ENCODE data around the gene SLC35F1. TPM values are rescaled to one million over a fixed set of nuclear protein-coding genes. Genes with fewer than 3 reads are reported as not detected.

SLC35F1 gene
- total RNA-seq, 1 donor from 2014 or later = not detected

DNA sequence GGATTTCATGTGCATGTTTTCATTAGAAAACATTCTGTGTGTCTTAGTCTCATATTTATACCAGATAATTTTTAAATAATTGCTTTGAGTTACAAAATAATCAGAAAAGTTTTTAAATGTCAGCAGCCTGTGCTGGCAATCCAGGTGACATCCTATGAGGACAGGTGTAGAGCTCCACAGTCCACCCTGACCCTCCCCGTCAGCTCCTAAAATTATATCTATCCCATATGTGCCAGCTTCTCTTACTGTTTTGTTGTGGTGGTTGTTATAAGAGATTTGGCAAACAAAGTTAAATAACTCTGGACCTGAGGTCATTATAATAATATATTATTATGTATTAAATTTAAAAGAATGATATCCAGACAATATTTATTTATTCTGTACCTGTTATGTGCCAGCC, 387.8 kb downstream of the SLC35F1 start:
- no peak overlapping the region for H3K4me3 Mint-ChIP-seq
- ChIA-PET POLR2A (no interaction called here), CTCF (no interaction called here)
- TF ChIP-seq, protein P1, sequence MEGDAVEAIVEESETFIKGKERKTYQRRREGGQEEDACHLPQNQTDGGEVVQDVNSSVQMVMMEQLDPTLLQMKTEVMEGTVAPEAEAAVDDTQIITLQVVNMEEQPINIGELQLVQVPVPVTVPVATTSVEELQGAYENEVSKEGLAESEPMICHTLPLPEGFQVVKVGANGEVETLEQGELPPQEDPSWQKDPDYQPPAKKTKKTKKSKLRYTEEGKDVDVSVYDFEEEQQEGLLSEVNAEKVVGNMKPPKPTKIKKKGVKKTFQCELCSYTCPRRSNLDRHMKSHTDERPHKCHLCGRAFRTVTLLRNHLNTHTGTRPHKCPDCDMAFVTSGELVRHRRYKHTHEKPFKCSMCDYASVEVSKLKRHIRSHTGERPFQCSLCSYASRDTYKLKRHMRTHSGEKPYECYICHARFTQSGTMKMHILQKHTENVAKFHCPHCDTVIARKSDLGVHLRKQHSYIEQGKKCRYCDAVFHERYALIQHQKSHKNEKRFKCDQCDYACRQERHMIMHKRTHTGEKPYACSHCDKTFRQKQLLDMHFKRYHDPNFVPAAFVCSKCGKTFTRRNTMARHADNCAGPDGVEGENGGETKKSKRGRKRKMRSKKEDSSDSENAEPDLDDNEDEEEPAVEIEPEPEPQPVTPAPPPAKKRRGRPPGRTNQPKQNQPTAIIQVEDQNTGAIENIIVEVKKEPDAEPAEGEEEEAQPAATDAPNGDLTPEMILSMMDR (IDR thresholded peaks at IDR 0.05) = no peak
- H3K27me3 Mint-ChIP-seq = peaks cover 4% of the 10 kb centered on the region
- intact Hi-C loops (cut with micrococcal nuclease) = no loop called here
- DNase-seq (no peak), ATAC-seq (ENCODE audit: low read depth) (no peak)
- no peak overlapping the region for H3K27ac Mint-ChIP-seq
- no peaks in the 10 kb centered on the region for H3K36me3 Mint-ChIP-seq (ENCODE audit: low read depth)
- no peaks in the 10 kb centered on the region for H3K4me1 Mint-ChIP-seq
- H3K9me3 Mint-ChIP-seq = no peaks in the 10 kb centered on the region

DNA sequence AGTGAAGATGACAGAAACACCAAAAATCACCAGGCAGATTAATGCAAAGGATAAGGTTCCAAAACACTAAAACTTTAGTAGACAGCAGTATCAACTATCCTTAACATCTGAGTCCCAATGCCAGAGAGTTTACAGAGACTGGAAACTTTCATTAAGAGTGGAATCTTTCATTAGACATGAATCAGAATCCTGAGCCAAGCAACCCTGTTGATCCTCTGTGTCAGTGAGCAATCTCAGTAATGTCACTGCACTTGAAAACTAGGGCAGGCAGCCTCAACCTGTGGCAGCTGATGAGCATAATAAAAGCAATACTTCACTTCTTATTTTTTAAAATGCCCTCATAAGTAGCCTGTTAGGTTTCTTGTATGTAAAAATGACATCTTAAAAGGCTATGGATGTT, 388.3 kb downstream of the SLC35F1 start:
- no peak for ATAC-seq (ENCODE audit: low read depth)
- H3K27ac Mint-ChIP-seq = no peak overlapping the region
- no peak overlapping the region for H3K4me3 Mint-ChIP-seq
- POLR2A ChIA-PET = no interaction called here
- no peaks in the 10 kb centered on the region for H3K36me3 Mint-ChIP-seq (ENCODE audit: low read depth)
- no peak for DNase-seq
- intact Hi-C loops (cut with micrococcal nuclease) = no loop called here
- H3K27me3 Mint-ChIP-seq = peaks cover 4% of the 10 kb centered on the region
- no peaks in the 10 kb centered on the region for H3K4me1 Mint-ChIP-seq
- CTCF ChIA-PET = no interaction called here
- no peaks in the 10 kb centered on the region for H3K9me3 Mint-ChIP-seq
- TF ChIP-seq, protein P1 (IDR thresholded peaks at IDR 0.05) = no peak

DNA sequence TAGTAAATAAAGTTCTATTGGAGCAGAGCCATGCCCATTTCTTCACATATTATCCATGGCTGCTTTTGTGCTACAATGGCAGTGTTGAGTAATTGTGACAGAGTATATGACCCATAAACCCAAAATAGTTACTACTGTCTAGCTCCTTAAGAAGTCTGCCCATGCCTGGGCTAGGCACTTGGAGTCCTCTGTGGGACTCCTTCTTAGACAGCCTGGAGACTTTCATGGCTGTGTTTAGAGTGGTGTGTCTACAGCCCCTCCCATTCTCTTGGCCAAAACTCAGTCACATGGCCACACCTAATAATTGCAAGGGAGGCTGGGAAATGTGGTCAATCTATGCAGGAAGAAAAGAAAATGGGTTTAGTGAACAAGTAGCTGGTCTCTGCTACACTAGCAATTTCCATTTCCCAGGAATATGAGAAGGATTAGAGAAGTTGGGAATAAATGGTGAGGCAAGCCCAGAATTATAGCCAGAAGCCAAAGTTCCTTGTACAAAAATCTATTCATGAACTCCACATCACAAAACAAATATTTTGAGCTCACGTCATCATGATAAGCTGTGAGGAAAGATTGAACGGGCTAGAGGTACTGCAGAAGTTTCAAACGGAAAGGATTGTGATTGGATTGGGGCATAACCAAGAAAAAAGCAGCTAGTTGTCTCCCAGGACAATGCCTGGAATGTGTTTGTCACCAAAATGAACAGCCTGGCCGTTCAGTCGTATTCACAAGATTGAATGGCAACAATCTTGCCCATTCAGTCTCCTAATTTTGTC, 389.3 kb downstream of the SLC35F1 start:
- no peak for ATAC-seq (ENCODE audit: low read depth)
- no peak overlapping the region for H3K4me3 Mint-ChIP-seq
- H3K36me3 Mint-ChIP-seq (ENCODE audit: low read depth) = no peaks in the 10 kb centered on the region
- H3K4me1 Mint-ChIP-seq = no peaks in the 10 kb centered on the region
- no peak for DNase-seq
- no peaks in the 10 kb centered on the region for H3K9me3 Mint-ChIP-seq
- H3K27ac Mint-ChIP-seq = no peak overlapping the region
- TF ChIP-seq, protein P1 (IDR thresholded peaks at IDR 0.05) = no peak
- intact Hi-C loops (cut with micrococcal nuclease) = no loop called here
- POLR2A ChIA-PET = no interaction called here
- peaks cover 4% of the 10 kb centered on the region for H3K27me3 Mint-ChIP-seq
- CTCF ChIA-PET = no interaction called here

DNA sequence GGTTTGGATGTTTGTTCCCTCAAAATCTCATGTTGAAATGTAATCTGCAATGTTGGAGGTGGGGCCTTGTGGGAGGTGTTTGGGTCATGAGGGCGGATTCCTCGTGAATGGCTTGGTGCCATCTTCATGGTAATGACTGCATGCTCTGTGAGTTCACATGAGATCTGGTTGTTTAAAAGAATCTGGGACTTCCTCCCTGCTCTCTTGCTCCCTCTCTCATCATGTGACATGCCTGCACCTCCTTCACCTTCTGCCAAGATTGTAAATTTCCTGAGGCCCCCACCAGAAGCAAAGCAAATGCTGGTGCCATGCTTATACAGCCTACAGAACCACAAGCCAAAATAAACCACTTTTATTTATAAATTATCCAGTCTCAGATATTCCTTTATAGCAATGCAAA, 390.8 kb downstream of the SLC35F1 start:
- no peaks in the 10 kb centered on the region for H3K4me1 Mint-ChIP-seq
- H3K27ac Mint-ChIP-seq = no peak overlapping the region
- H3K9me3 Mint-ChIP-seq = no peaks in the 10 kb centered on the region
- no peak for ATAC-seq (ENCODE audit: low read depth)
- intact Hi-C loops (cut with micrococcal nuclease) = no loop called here
- H3K27me3 Mint-ChIP-seq = peaks cover 4% of the 10 kb centered on the region
- no peak for DNase-seq
- CTCF ChIA-PET = no interaction called here
- no peak overlapping the region for H3K4me3 Mint-ChIP-seq
- H3K36me3 Mint-ChIP-seq (ENCODE audit: low read depth) = no peaks in the 10 kb centered on the region
- POLR2A ChIA-PET = no interaction called here
- TF ChIP-seq, protein P1 (IDR thresholded peaks at IDR 0.05) = no peak

DNA sequence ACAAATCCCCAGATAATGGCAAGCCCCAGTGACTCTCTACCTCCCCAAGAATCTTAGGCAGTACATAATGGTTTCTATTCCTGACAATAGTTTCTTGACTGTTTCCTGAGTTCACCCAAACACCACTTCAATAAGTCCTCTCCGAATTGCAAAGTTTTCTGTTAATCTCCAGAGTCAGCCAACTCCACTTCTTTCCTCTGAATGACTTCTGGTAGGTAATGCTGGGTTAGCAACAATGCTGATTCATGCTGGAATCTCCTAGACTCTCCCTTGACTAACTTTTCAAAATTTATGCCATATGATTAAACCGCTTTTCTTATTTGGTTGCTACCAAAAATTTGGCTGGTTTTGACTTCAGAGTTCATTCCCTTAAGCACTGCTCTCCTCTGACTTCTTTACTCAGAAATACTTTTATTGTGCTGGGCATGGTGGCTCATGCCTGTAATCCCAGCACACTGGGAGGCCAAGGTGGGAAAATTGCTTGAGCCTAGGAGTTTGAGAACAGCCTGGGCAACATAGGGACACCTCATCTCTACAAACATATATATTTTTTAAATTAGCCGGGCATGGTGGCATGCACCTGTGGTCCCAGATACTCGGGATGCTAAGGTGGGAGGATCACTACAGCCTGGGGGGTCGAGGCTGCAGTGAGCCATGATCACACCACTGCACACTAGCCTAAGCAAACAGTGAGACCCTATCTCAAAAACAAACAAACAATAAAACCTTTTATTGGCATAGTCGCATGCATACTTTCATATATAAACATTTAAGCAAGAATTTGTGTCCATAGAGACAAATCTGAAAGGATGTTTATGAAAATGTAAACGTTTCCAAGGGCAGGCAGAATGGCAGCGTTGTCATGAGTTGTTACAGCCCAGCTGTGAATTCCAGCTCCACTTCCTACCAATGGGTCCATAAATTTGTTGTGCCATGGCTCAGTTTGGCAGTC, 391.7 kb downstream of the SLC35F1 start:
- ATAC-seq (ENCODE audit: low read depth) (no peak), DNase-seq (no peak)
- peaks cover 3% of the 10 kb centered on the region for H3K9me3 Mint-ChIP-seq
- TF ChIP-seq, protein P1 (IDR thresholded peaks at IDR 0.05) = no peak
- H3K36me3 Mint-ChIP-seq (ENCODE audit: low read depth) = no peaks in the 10 kb centered on the region
- intact Hi-C loops (cut with micrococcal nuclease) = no loop called here
- CTCF ChIA-PET = no interaction called here
- POLR2A ChIA-PET = no interaction called here
- H3K4me3 Mint-ChIP-seq = no peak overlapping the region
- H3K27me3 Mint-ChIP-seq = peaks cover 4% of the 10 kb centered on the region
- H3K4me1 Mint-ChIP-seq = no peaks in the 10 kb centered on the region
- H3K27ac Mint-ChIP-seq = no peak overlapping the region

All from activated B cell treated with CpG ODN at 0.5 μM for 24 hours (primary cell).